ENCODE measurements around the gene COL13A1.

GRCh38 chr10:69960606-69960987 is 158.9 kb downstream of the COL13A1 start:
- TF ChIP-seq YY1 (IDR thresholded peaks at IDR 0.05; ENCODE audit: insufficient read depth, insufficient read length) (no peak), ZNF274 (IDR thresholded peaks at IDR 0.05; ENCODE audit: low read depth, low read length) (no peak)

Data from NT2/D1 (cell line).